ENCODE results near the gene GABRP.

DNA sequence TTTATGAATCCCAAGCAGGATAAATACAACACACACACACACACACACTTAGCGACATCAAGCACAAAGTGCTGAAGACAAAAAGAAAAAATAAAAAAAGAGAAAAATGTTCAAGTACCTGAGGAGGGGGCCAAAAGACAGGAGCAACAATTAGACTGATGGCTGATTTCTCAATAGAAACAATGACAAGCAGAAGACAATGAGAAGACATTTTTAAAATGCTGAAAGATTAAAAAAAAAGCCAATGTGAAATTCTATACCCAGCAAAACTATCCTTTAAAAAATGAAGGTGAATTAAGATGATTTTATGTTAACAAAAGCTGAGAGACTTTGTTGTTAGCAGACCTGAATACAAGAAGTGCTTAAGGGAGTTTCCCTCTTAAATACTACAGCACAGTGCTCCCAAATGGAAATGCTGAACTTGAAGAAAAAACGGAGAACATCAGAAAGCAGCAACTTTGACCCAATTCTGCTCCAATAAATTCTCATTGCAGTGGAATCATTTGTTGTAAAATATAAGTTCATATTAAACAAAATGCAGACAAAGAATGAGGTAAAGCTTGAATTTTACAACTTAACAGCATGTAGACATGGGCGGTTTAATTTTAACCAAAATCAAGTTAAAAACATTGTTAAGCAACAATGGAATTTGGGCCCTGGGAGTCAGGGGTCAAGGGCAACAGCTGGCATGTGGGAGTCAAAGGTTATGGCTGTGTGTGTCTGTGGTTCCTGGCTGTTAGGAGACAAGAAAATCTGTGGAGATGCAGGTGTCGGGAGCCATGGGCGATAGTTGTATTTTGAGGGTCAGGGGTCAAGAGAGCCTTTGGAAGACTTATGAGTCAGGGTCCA, 77.5 kb downstream of the GABRP start:
- no peak for TF ChIP-seq POLR2AphosphoS5 (IDR thresholded peaks at IDR 0.05; ENCODE audit: low read depth, low read length)
- TF ChIP-seq SIN3A (IDR thresholded peaks at IDR 0.05; ENCODE audit: borderline replicate concordance, low read depth, low read length), result no peak
- TF ChIP-seq CHD2 (IDR thresholded peaks at IDR 0.05; ENCODE audit: low read length, partially characterized antibody), result no peak
- no peak for TF ChIP-seq GABPA (IDR thresholded peaks at IDR 0.05; ENCODE audit: low read depth)
- TF ChIP-seq, protein P1, sequence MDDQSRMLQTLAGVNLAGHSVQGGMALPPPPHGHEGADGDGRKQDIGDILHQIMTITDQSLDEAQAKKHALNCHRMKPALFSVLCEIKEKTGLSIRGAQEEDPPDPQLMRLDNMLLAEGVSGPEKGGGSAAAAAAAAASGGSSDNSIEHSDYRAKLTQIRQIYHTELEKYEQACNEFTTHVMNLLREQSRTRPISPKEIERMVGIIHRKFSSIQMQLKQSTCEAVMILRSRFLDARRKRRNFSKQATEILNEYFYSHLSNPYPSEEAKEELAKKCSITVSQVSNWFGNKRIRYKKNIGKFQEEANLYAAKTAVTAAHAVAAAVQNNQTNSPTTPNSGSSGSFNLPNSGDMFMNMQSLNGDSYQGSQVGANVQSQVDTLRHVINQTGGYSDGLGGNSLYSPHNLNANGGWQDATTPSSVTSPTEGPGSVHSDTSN (IDR thresholded peaks at IDR 0.05), result no peak
- TF ChIP-seq, protein P2, sequence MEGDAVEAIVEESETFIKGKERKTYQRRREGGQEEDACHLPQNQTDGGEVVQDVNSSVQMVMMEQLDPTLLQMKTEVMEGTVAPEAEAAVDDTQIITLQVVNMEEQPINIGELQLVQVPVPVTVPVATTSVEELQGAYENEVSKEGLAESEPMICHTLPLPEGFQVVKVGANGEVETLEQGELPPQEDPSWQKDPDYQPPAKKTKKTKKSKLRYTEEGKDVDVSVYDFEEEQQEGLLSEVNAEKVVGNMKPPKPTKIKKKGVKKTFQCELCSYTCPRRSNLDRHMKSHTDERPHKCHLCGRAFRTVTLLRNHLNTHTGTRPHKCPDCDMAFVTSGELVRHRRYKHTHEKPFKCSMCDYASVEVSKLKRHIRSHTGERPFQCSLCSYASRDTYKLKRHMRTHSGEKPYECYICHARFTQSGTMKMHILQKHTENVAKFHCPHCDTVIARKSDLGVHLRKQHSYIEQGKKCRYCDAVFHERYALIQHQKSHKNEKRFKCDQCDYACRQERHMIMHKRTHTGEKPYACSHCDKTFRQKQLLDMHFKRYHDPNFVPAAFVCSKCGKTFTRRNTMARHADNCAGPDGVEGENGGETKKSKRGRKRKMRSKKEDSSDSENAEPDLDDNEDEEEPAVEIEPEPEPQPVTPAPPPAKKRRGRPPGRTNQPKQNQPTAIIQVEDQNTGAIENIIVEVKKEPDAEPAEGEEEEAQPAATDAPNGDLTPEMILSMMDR (IDR thresholded peaks at IDR 0.05), result no peak
- TF ChIP-seq MXI1 (IDR thresholded peaks at IDR 0.05; ENCODE audit: low read depth, low read length), result no peak
- TF ChIP-seq, protein P3, sequence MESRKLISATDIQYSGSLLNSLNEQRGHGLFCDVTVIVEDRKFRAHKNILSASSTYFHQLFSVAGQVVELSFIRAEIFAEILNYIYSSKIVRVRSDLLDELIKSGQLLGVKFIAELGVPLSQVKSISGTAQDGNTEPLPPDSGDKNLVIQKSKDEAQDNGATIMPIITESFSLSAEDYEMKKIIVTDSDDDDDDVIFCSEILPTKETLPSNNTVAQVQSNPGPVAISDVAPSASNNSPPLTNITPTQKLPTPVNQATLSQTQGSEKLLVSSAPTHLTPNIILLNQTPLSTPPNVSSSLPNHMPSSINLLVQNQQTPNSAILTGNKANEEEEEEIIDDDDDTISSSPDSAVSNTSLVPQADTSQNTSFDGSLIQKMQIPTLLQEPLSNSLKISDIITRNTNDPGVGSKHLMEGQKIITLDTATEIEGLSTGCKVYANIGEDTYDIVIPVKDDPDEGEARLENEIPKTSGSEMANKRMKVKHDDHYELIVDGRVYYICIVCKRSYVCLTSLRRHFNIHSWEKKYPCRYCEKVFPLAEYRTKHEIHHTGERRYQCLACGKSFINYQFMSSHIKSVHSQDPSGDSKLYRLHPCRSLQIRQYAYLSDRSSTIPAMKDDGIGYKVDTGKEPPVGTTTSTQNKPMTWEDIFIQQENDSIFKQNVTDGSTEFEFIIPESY (IDR thresholded peaks at IDR 0.05; ENCODE audit: borderline replicate concordance, low read depth), result no peak
- TF ChIP-seq SMC3 (IDR thresholded peaks at IDR 0.05; ENCODE audit: low read depth, low read length), result no peak
- no peak for TF ChIP-seq RFX5 (IDR thresholded peaks at IDR 0.05; ENCODE audit: low read length)
- TF ChIP-seq YY1 (IDR thresholded peaks at IDR 0.05; ENCODE audit: low read depth), result no peak
- TF ChIP-seq EZH2phosphoT487 (IDR thresholded peaks at IDR 0.05; ENCODE audit: borderline replicate concordance, low read depth), result no peak
- no peak for TF ChIP-seq FOXM1 (IDR thresholded peaks at IDR 0.05; ENCODE audit: low read depth)
- TF ChIP-seq TCF12 (IDR thresholded peaks at IDR 0.05), result no peak

All from SK-N-SH (cell line).